ENCODE data around the gene GPR137C. TPM values are rescaled to one million over a fixed set of nuclear protein-coding genes. Genes with fewer than 3 reads are reported as not detected.

Gene GPR137C
- under 1 TPM; 0.05 to 0.11 TPM for total RNA-seq

GRCh38 chr14:52552063-52552988, at the start of gene GPR137C, which contains the start of gene TXNDC16:
GPR137C (plus strand) TSS chr14:52552836; CDS start chr14:52553148, 312 bp downstream.
TXNDC16 (minus strand) TSS chr14:52552505; CDS start chr14:52543557, 8,948 bp downstream.
- Mint-ChIP-seq H3K4me1 (ENCODE audit: low read depth) (peaks cover 14% of the 10 kb centered on the region), H3K4me3 (peak within 1 kb of the TSS; percentile 84), H3K9me3 (no peaks in the 10 kb centered on the region), H3K36me3 (ENCODE audit: low read depth) (peaks cover 4% of the 10 kb centered on the region), H3K27ac (peak within 1 kb of the TSS; percentile 79), H3K27me3 (peaks cover 8% of the 10 kb centered on the region)
- intact Hi-C loops (cut with micrococcal nuclease) = no loop called here
- CTCF ChIA-PET = interaction anchor here (1.0 to 2.5 kb wide), 5 partner anchors 9 to 252 kb away, joined by 3 to 10 read pairs (median 7); no protein-coding TSS in a partner anchor
- TF ChIP-seq CTCF (IDR thresholded peaks at IDR 0.05) = no peak
- DNase-seq (peak; percentile 100), ATAC-seq (peak; percentile 93)
- POLR2A ChIA-PET = interaction anchor here (0.8 to 2.0 kb wide), 10 partner anchors 9 to 600 kb away, joined by 3 to 12 read pairs (median 4); no protein-coding TSS in a partner anchor

- ChIA-PET CTCF (no interaction called here), POLR2A (no interaction called here)
- intact Hi-C loops (cut with micrococcal nuclease) = no loop called here
- Mint-ChIP-seq H3K4me1 (ENCODE audit: low read depth) (no peaks in the 10 kb centered on the region), H3K9me3 (no peaks in the 10 kb centered on the region), H3K27me3 (no peaks in the 10 kb centered on the region), H3K36me3 (ENCODE audit: low read depth) (peaks cover 9% of the 10 kb centered on the region), H3K27ac (no peak overlapping the region), H3K4me3 (no peak overlapping the region)
- DNase-seq (no peak), ATAC-seq (no peak)
- TF ChIP-seq CTCF (IDR thresholded peaks at IDR 0.05) = no peak
Measured at GRCh38 chr14:52513249-52513648, 39.4 kb upstream of the GPR137C start.

- ATAC-seq = no peak
- POLR2A ChIA-PET = no interaction called here
- no peaks in the 10 kb centered on the region for H3K27me3 Mint-ChIP-seq
- CTCF ChIA-PET = no interaction called here
- no peak for DNase-seq
- no peak overlapping the region for H3K27ac Mint-ChIP-seq
- intact Hi-C loops (cut with micrococcal nuclease) = no loop called here
- no peak overlapping the region for H3K4me3 Mint-ChIP-seq
- no peaks in the 10 kb centered on the region for H3K9me3 Mint-ChIP-seq
- H3K4me1 Mint-ChIP-seq (ENCODE audit: low read depth) = no peaks in the 10 kb centered on the region
- H3K36me3 Mint-ChIP-seq (ENCODE audit: low read depth) = peaks cover 3% of the 10 kb centered on the region
- no peak for TF ChIP-seq CTCF (IDR thresholded peaks at IDR 0.05)
Measured at GRCh38 chr14:52514046-52514811, 38.4 kb upstream of the GPR137C start.

- POLR2A ChIA-PET = no interaction called here
Measured at GRCh38 chr14:52522033-52522432, 30.6 kb upstream of the GPR137C start.

More at GRCh38 chr14:52522033-52522432, 30.6 kb upstream of the GPR137C start:
- Mint-ChIP-seq H3K36me3 (ENCODE audit: low read depth) (no peaks in the 10 kb centered on the region), H3K9me3 (no peaks in the 10 kb centered on the region), H3K27ac (no peak overlapping the region), H3K27me3 (no peaks in the 10 kb centered on the region), H3K4me1 (ENCODE audit: low read depth) (no peaks in the 10 kb centered on the region), H3K4me3 (no peak overlapping the region)
- no peak for TF ChIP-seq CTCF (IDR thresholded peaks at IDR 0.05)
- no peak for DNase-seq
- CTCF ChIA-PET = no interaction called here
- intact Hi-C loops (cut with micrococcal nuclease) = no loop called here
- ATAC-seq = no peak

Measured in activated CD8-positive, alpha-beta T cell treated with anti-CD3 and anti-CD28 coated beads for 36 hours (primary cell).